ENCODE results near the gene PRPF8.

The PRPF8 gene

GRCh38 chr17:1714980-1715802, 30.5 kb upstream of the PRPF8 start:
- no peak for TF ChIP-seq CTCF (IDR thresholded peaks at IDR 0.05)
- peak overlapping the region; percentile 100 for H3K27ac ChIP-seq
- peak overlapping the region; percentile 96 for H3K4me3 ChIP-seq
- peak; percentile 97 for DNase-seq (ENCODE audit: low spot score)

- H3K27ac ChIP-seq: peak overlapping the region; percentile 100
- peak; percentile 100 for DNase-seq (ENCODE audit: low spot score)
- H3K4me3 ChIP-seq: peak overlapping the region; percentile 96
- TF ChIP-seq CTCF (IDR thresholded peaks at IDR 0.05): no peak
Measured at GRCh38 chr17:1714427-1714979, 29.8 kb upstream of the PRPF8 start.

GRCh38 chr17:1713878-1714426, 29.3 kb upstream of the PRPF8 start:
- peak overlapping the region; percentile 100 for H3K27ac ChIP-seq
- no peak for TF ChIP-seq CTCF (IDR thresholded peaks at IDR 0.05)
- DNase-seq (ENCODE audit: low spot score): peak; percentile 73

GRCh38 chr17:1713160-1713877, 28.7 kb upstream of the PRPF8 start:
- Histone ChIP-seq H3K4me3 (peak overlapping the region; percentile 96), H3K27ac (peak overlapping the region; percentile 100)
- TF ChIP-seq CTCF (IDR thresholded peaks at IDR 0.05): no peak
- no peak for DNase-seq (ENCODE audit: low spot score)

More at GRCh38 chr17:1713878-1714426, 29.3 kb upstream of the PRPF8 start:
- peak overlapping the region; percentile 96 for H3K4me3 ChIP-seq

- no peak for DNase-seq (ENCODE audit: low spot score)
- no peak for TF ChIP-seq CTCF (IDR thresholded peaks at IDR 0.05)
- H3K27ac ChIP-seq: peak overlapping the region in 1 of 2 donors; percentile 100
- peak overlapping the region; percentile 96 for H3K4me3 ChIP-seq
Measured at GRCh38 chr17:1712271-1712670, 27.6 kb upstream of the PRPF8 start.

- no peak for TF ChIP-seq CTCF (IDR thresholded peaks at IDR 0.05)
- Histone ChIP-seq H3K27ac (no peak overlapping the region), H3K4me3 (peak overlapping the region; percentile 96)
- no peak for DNase-seq (ENCODE audit: low spot score)
Measured at GRCh38 chr17:1711804-1712203, 27.1 kb upstream of the PRPF8 start.

Measured in coronary artery (tissue), 2 donors.